Adrenal gland (tissue), 12 donors: ENCODE data around the gene FOXC2. TPM values are rescaled to one million over a fixed set of nuclear protein-coding genes. Genes with fewer than 3 reads are reported as not detected.

Source experiments
- DNase-seq, 7 donors: peaks; one replicate each; pipeline ENCODE4 v3.0.0-alpha.2; 2019 to 2020
- H3K27ac ChIP-seq, 5 donors: fragments of 200-600 bp; sonication (generic) in 4 of 5; 1 replicate in 3 of 5; 2 replicates in 2 of 5; pipeline versions ENCODE4 v1.5.1 to v1.8.0; 2016 to 2020; ENCODE audit warnings: mild to moderate bottlenecking in 1 of 5
- H3K27me3 ChIP-seq: fragments of 200-600 bp; 2 replicates; pipeline ENCODE4 v1.8.0; 2021
- H3K36me3 ChIP-seq, 2 donors: fragments of 200-600 bp; replicated peaks in 1 of 2; 1 replicate in 1 of 2; 2 replicates in 1 of 2; pipeline versions ENCODE4 v1.5.1 to v1.8.0; 2018 to 2022
- H3K4me1 ChIP-seq, 2 donors: fragments of 200-600 bp; replicated peaks in 1 of 2; 1 replicate in 1 of 2; 2 replicates in 1 of 2; pipeline versions ENCODE4 v1.5.1 to v1.8.0; 2018 to 2021
- H3K4me3 ChIP-seq, 4 donors: fragments of 200-600 bp; sonication (generic) in 3 of 4; one replicate each; pipeline ENCODE4 v1.5.1; 2016 to 2018
- H3K9me3 ChIP-seq, 3 donors: fragments of 200-600 bp; sonication (generic) in 1 of 3; replicated peaks in 1 of 3; 1 replicate in 2 of 3; 2 replicates in 1 of 3; pipeline versions ENCODE4 v1.5.1 to v1.8.0; 2016 to 2021
- CTCF ChIP-seq, 6 experiments: fragments of 450-650 bp in 4 of 6; fragments of 200-600 bp in 2 of 6; sonication (generic) in 1 of 6; IDR thresholded peaks; 1 replicate in 5 of 6; 2 replicates in 1 of 6; pipeline versions ENCODE4 v1.5.1 to v1.8.0; 2016 to 2021; ENCODE audit warnings: antibody characterized with exemption in 6 of 6, mild to moderate bottlenecking in 2 of 6, moderate library complexity in 1 of 6
- POLR2A ChIP-seq, 2 donors: fragments of 450-650 bp; IDR thresholded peaks; one replicate each; pipeline ENCODE4 v1.6.1; 2017; ENCODE audit warnings: antibody characterized with exemption in 2 of 2, mild to moderate bottlenecking in 2 of 2, moderate library complexity in 1 of 2
- WGBS, 4 donors: extraction: QIAGEN DNeasy Blood & Tissue Kit in 2 of 4; methylation state at CpG; one replicate each; pipeline versions ENCODE4 v1.1.5 to v1.1.7; 2013 to 2017; 5-methylcytosine and 5-hydroxymethylcytosine counted together
- intact Hi-C, 2 donors: fragments of 100-400 bp; cut with DNase I; formaldehyde crosslinking; loops; one replicate each; pipeline versions ENCODE4 v1.14.1 to v1.15.0; 2022 to 2023
- polyA plus RNA-seq, 3 donors: library from polyadenylated mRNA; stranded (reverse); fragments of 200-250 nt in 2 of 3; fragments of 350-450 nt in 1 of 3; fragmentation: Illumina TruSeq in 1 of 3; extraction: RNeasy Lipid Tissue Mini Kit (QIAGEN cat#74804) in 1 of 3; gene quantifications; one replicate each; pipeline ENCODE4 v1.2.3, GENCODE V29; 2013 to 2014
- total RNA-seq, 9 donors: library from RNA; depleted of rRNA in 4 of 9; stranded (reverse); fragments of >200 nt in 4 of 9; fragments of 120-200 nt in 1 of 9; fragmentation: NEBNext Ultra II Directional in 1 of 9; extraction: Animal tissue kit (Norgen Biotek cat#: 25700) in 1 of 9; gene quantifications; one replicate each; pipeline versions ENCODE4 v1.1.0 to v1.2.4, GENCODE V29; 2013 to 2023
- donor health status: healthy with polysubstance abuse.
- donor health status: Bipolar disorder and iron deficiency.
- donor health status: DM: yes; HTN: yes; CAD: no.
- donor health status: DM: no; HTN: no; CAD: no.
- donor health status: DM: no; HTN: no; CAD: no.
- donor health status: DM: yes; HTN: yes; CAD: no.

Gene FOXC2
- total and polyA plus RNA-seq, 12 donors = 0.39 to 4.8 (median 2.1) TPM

- Histone ChIP-seq H3K9me3 (no peaks in the 10 kb centered on the region), H3K27ac (no peak overlapping the region), H3K4me1 (no peaks in the 10 kb centered on the region), H3K36me3 (peaks cover 0 to 70% of the 10 kb centered on the region in 2 donors), H3K4me3 (no peak overlapping the region), H3K27me3 (no peaks in the 10 kb centered on the region)
- TF ChIP-seq CTCF (IDR thresholded peaks at IDR 0.05) = no peak
- no peak for TF ChIP-seq POLR2A (IDR thresholded peaks at IDR 0.05)
- intact Hi-C loops = no loop called here
- WGBS, 4 donors = 89 to 95% (median 92%) methylated on average over 15 to 21 of the region's 21 CpGs
- DNase-seq = no peak
These were observed 23.6 kb upstream of the FOXC2 start for GRCh38 chr16:86542756-86543750.

- H3K4me3 ChIP-seq = no peak overlapping the region
- H3K27me3 ChIP-seq = no peaks in the 10 kb centered on the region
- intact Hi-C loops = no loop called here
- H3K4me1 ChIP-seq = no peaks in the 10 kb centered on the region
- no peak for DNase-seq
- TF ChIP-seq CTCF (IDR thresholded peaks at IDR 0.05) (no peak), POLR2A (IDR thresholded peaks at IDR 0.05) (no peak)
- WGBS, 4 donors = 83 to 85% (median 84%) methylated on average over 10 to 12 of the region's 12 CpGs
- H3K36me3 ChIP-seq = peaks cover 0 to 46% of the 10 kb centered on the region in 2 donors
- H3K9me3 ChIP-seq = no peaks in the 10 kb centered on the region
- no peak overlapping the region for H3K27ac ChIP-seq
These were observed 21.1 kb upstream of the FOXC2 start for GRCh38 chr16:86545481-86545880.

GRCh38 chr16:86545954-86546637, 20.5 kb upstream of the FOXC2 start:
- no peak overlapping the region for H3K4me3 ChIP-seq
- H3K4me1 ChIP-seq = no peaks in the 10 kb centered on the region
- TF ChIP-seq POLR2A (IDR thresholded peaks at IDR 0.05) = no peak
- no peaks in the 10 kb centered on the region for H3K27me3 ChIP-seq
- peaks cover 0 to 40% of the 10 kb centered on the region in 2 donors for H3K36me3 ChIP-seq
- 79 to 88% (median 83%) methylated on average over 15 to 19 of the region's 19 CpGs for WGBS, 4 donors
- DNase-seq = no peak
- intact Hi-C loops = no loop called here
- H3K27ac ChIP-seq = no peak overlapping the region
- no peaks in the 10 kb centered on the region for H3K9me3 ChIP-seq

- no peaks in the 10 kb centered on the region for H3K27me3 ChIP-seq
- no peak overlapping the region for H3K27ac ChIP-seq
- intact Hi-C loops = no loop called here
- TF ChIP-seq POLR2A (IDR thresholded peaks at IDR 0.05) (no peak), CTCF (IDR thresholded peaks at IDR 0.05) (no peak)
- H3K4me3 ChIP-seq = no peak overlapping the region
- 89 to 97% (median 92%) methylated on average over 8 of the region's 8 CpGs for WGBS, 4 donors
- no peak for DNase-seq
- no peaks in the 10 kb centered on the region for H3K9me3 ChIP-seq
- no peaks in the 10 kb centered on the region for H3K4me1 ChIP-seq
- H3K36me3 ChIP-seq = peaks cover 0 to 34% of the 10 kb centered on the region in 2 donors
These were observed 20.0 kb upstream of the FOXC2 start for GRCh38 chr16:86546638-86547013.
